Dendritic cell treated with granulocyte-macrophage colony-stimulating factor and Interleukin-4, amounts not matched to agents 40 ng/mL and 50 ng/mL, for 4 days (primary cell): Measurements from ENCODE around the gene NAA30.
A peak's percentile ranks its signal among the peaks of the same experiment; 100 is the strongest.

ENCODE experiments used
- H3K27ac Mint-ChIP-seq: one replicate; pipeline ENCODE4 v1.8.0; 2022; ENCODE audit warnings: mild to moderate bottlenecking, mixed read lengths
- H3K27me3 Mint-ChIP-seq: one replicate; pipeline ENCODE4 v1.8.0; 2022; ENCODE audit warnings: mild to moderate bottlenecking, mixed read lengths
- H3K36me3 Mint-ChIP-seq: one replicate; pipeline ENCODE4 v1.8.0; 2022; ENCODE audit warnings: low read depth, mixed read lengths
- H3K4me1 Mint-ChIP-seq: one replicate; pipeline ENCODE4 v1.8.0; 2022; ENCODE audit warnings: low read depth, mixed read lengths
- H3K4me3 Mint-ChIP-seq: one replicate; pipeline ENCODE4 v1.8.0; 2022; ENCODE audit warnings: mild to moderate bottlenecking, moderate library complexity, mixed read lengths
- H3K9me3 Mint-ChIP-seq: one replicate; pipeline ENCODE4 v1.8.0; 2022; ENCODE audit warnings: mixed read lengths
- intact Hi-C: fragments of 100-400 bp; cut with micrococcal nuclease; formaldehyde crosslinking; loops from one replicate; pipeline ENCODE4 v1.15.0; 2022

NAA30 gene

GRCh38 chr14:57382283-57382682 is 8.1 kb upstream of the NAA30 start:
- Mint-ChIP-seq H3K27ac (no peak overlapping the region), H3K4me3 (no peak overlapping the region), H3K4me1 (peaks cover 11% of the 10 kb centered on the region), H3K9me3 (no peaks in the 10 kb centered on the region), H3K27me3 (no peaks in the 10 kb centered on the region), H3K36me3 (no peaks in the 10 kb centered on the region)
- intact Hi-C loops, result no loop called here

GRCh38 chr14:57383125-57383745 is 7.2 kb upstream of the NAA30 start:
- Mint-ChIP-seq H3K4me1 (peaks cover 11% of the 10 kb centered on the region), H3K27me3 (no peaks in the 10 kb centered on the region), H3K4me3 (no peak overlapping the region), H3K9me3 (no peaks in the 10 kb centered on the region), H3K27ac (no peak overlapping the region), H3K36me3 (no peaks in the 10 kb centered on the region)
- intact Hi-C loops, result no loop called here

GRCh38 chr14:57388067-57388466 is 2.3 kb upstream of the NAA30 start:
- H3K27me3 Mint-ChIP-seq, result no peaks in the 10 kb centered on the region
- intact Hi-C loops, result no loop called here
- H3K27ac Mint-ChIP-seq, result no peak overlapping the region
- H3K36me3 Mint-ChIP-seq, result peaks cover 15% of the 10 kb centered on the region
- no peak overlapping the region for H3K4me3 Mint-ChIP-seq
- no peaks in the 10 kb centered on the region for H3K9me3 Mint-ChIP-seq
- peaks cover 27% of the 10 kb centered on the region for H3K4me1 Mint-ChIP-seq

- Mint-ChIP-seq H3K36me3 (peaks cover 15% of the 10 kb centered on the region), H3K4me1 (peaks cover 22% of the 10 kb centered on the region), H3K9me3 (no peaks in the 10 kb centered on the region), H3K4me3 (peak overlapping the region; percentile 88), H3K27me3 (no peaks in the 10 kb centered on the region), H3K27ac (peak overlapping the region; percentile 86)
- intact Hi-C loops, result loop anchor here (5.0 to 10.0 kb wide), 2 partner anchors 122 to 1035 kb away; partner anchors contain the start of genes AP5M1, EXOC5, KIAA0586 and TIMM9
These were observed 745 bp upstream of the NAA30 start for GRCh38 chr14:57389646-57390036.

- H3K4me1 Mint-ChIP-seq, result peaks cover 21% of the 10 kb centered on the region
- H3K27me3 Mint-ChIP-seq, result no peaks in the 10 kb centered on the region
- peak overlapping the region; percentile 88 for H3K4me3 Mint-ChIP-seq
- peak overlapping the region; percentile 86 for H3K27ac Mint-ChIP-seq
- H3K36me3 Mint-ChIP-seq, result peaks cover 15% of the 10 kb centered on the region
- intact Hi-C loops, result loop anchor here (5.0 to 10.0 kb wide), 2 partner anchors 124 to 1034 kb away; partner anchors contain the start of genes AP5M1, EXOC5, KIAA0586 and TIMM9
- no peaks in the 10 kb centered on the region for H3K9me3 Mint-ChIP-seq
These were observed 575 bp downstream of the NAA30 start for GRCh38 chr14:57390806-57391516.

- Mint-ChIP-seq H3K27me3 (no peaks in the 10 kb centered on the region), H3K36me3 (peaks cover 19% of the 10 kb centered on the region), H3K9me3 (no peaks in the 10 kb centered on the region), H3K27ac (peak overlapping the region; percentile 86), H3K4me1 (peaks cover 21% of the 10 kb centered on the region), H3K4me3 (peak overlapping the region; percentile 88)
- intact Hi-C loops, result loop anchor here (5.0 to 10.0 kb wide), 2 partner anchors 124 to 1033 kb away; partner anchors contain the start of genes AP5M1, EXOC5, KIAA0586 and TIMM9
These were observed 1.3 kb downstream of the NAA30 start for GRCh38 chr14:57391517-57392195.

- no peak overlapping the region for H3K27ac Mint-ChIP-seq
- peaks cover 24% of the 10 kb centered on the region for H3K36me3 Mint-ChIP-seq
- H3K4me1 Mint-ChIP-seq, result peaks cover 21% of the 10 kb centered on the region
- H3K4me3 Mint-ChIP-seq, result no peak overlapping the region
- no peaks in the 10 kb centered on the region for H3K9me3 Mint-ChIP-seq
- no peaks in the 10 kb centered on the region for H3K27me3 Mint-ChIP-seq
- intact Hi-C loops, result loop anchor here (5.0 to 10.0 kb wide), 2 partner anchors 126 to 1032 kb away; partner anchors contain the start of genes AP5M1, EXOC5, KIAA0586 and TIMM9
These were observed 2.4 kb downstream of the NAA30 start for GRCh38 chr14:57392830-57393229.

- H3K4me1 Mint-ChIP-seq, result no peaks in the 10 kb centered on the region
These were observed 10.4 kb downstream of the NAA30 start for GRCh38 chr14:57400556-57401494.

GRCh38 chr14:57401501-57401900 is 11.1 kb downstream of the NAA30 start:
- intact Hi-C loops, result no loop called here
- Mint-ChIP-seq H3K27me3 (no peaks in the 10 kb centered on the region), H3K4me3 (no peak overlapping the region), H3K9me3 (no peaks in the 10 kb centered on the region), H3K27ac (no peak overlapping the region), H3K36me3 (peaks cover 57% of the 10 kb centered on the region), H3K4me1 (no peaks in the 10 kb centered on the region)

More at GRCh38 chr14:57400556-57401494, 10.4 kb downstream of the NAA30 start:
- Mint-ChIP-seq H3K36me3 (peaks cover 54% of the 10 kb centered on the region), H3K4me3 (no peak overlapping the region), H3K9me3 (no peaks in the 10 kb centered on the region), H3K27ac (peak overlapping the region; percentile 33), H3K27me3 (no peaks in the 10 kb centered on the region)
- intact Hi-C loops, result no loop called here

GRCh38 chr14:57402173-57402852 is 11.9 kb downstream of the NAA30 start:
- H3K4me1 Mint-ChIP-seq, result no peaks in the 10 kb centered on the region
- peaks cover 56% of the 10 kb centered on the region for H3K36me3 Mint-ChIP-seq
- H3K27me3 Mint-ChIP-seq, result no peaks in the 10 kb centered on the region
- H3K4me3 Mint-ChIP-seq, result no peak overlapping the region
- no peak overlapping the region for H3K27ac Mint-ChIP-seq
- intact Hi-C loops, result no loop called here
- no peaks in the 10 kb centered on the region for H3K9me3 Mint-ChIP-seq

- Mint-ChIP-seq H3K27me3 (no peaks in the 10 kb centered on the region), H3K4me1 (no peaks in the 10 kb centered on the region), H3K27ac (no peak overlapping the region), H3K36me3 (peaks cover 66% of the 10 kb centered on the region), H3K9me3 (no peaks in the 10 kb centered on the region), H3K4me3 (no peak overlapping the region)
- intact Hi-C loops, result no loop called here
These were observed 13.1 kb downstream of the NAA30 start for GRCh38 chr14:57403521-57403864.

GRCh38 chr14:57405562-57405961 is 15.2 kb downstream of the NAA30 start:
- Mint-ChIP-seq H3K4me3 (no peak overlapping the region), H3K36me3 (peaks cover 73% of the 10 kb centered on the region), H3K4me1 (no peaks in the 10 kb centered on the region), H3K27ac (no peak overlapping the region), H3K9me3 (no peaks in the 10 kb centered on the region), H3K27me3 (no peaks in the 10 kb centered on the region)
- intact Hi-C loops, result no loop called here

- intact Hi-C loops, result no loop called here
- no peak overlapping the region for H3K4me3 Mint-ChIP-seq
- H3K4me1 Mint-ChIP-seq, result no peaks in the 10 kb centered on the region
- peaks cover 60% of the 10 kb centered on the region for H3K36me3 Mint-ChIP-seq
- H3K27ac Mint-ChIP-seq, result no peak overlapping the region
- no peaks in the 10 kb centered on the region for H3K9me3 Mint-ChIP-seq
- no peaks in the 10 kb centered on the region for H3K27me3 Mint-ChIP-seq
These were observed 17.7 kb downstream of the NAA30 start for GRCh38 chr14:57408037-57408436.
